Spinal cord (tissue), 10 donors: ENCODE data around the gene WDR12. TPM values are rescaled to one million over a fixed set of nuclear protein-coding genes. Genes with fewer than 3 reads are reported as not detected.
"Not testable (repeated sequence)": the region's sequence is repeated elsewhere in the genome, so short reads cannot be mapped to it uniquely, and the experiment has no call there.

Source experiments
- DNase-seq, 6 donors: peaks; one replicate each; pipeline versions ENCODE4 v3.0.0 to v3.0.0-alpha.2; 2013 to 2015; ENCODE audit warnings: low spot score in 6 of 6, low read depth in 4 of 6
- H3K27ac ChIP-seq: one replicate; pipeline ENCODE4 v1.5.1; 2013; ENCODE audit warnings: low read depth, low read length, control low read depth
- H3K27me3 ChIP-seq: one replicate; pipeline ENCODE4 v1.6.1; 2013; ENCODE audit warnings: low read length; ENCODE audit not compliant: control insufficient read depth, insufficient read depth
- H3K36me3 ChIP-seq: one replicate; pipeline ENCODE4 v1.6.1; 2013; ENCODE audit warnings: low read length; ENCODE audit not compliant: control insufficient read depth, insufficient read depth
- H3K4me1 ChIP-seq: one replicate; pipeline ENCODE4 v1.6.1; 2013; ENCODE audit warnings: low read length; ENCODE audit not compliant: control insufficient read depth, insufficient read depth
- H3K4me3 ChIP-seq: one replicate; pipeline ENCODE4 v1.5.1; 2013; ENCODE audit warnings: low read depth, low read length, control low read depth
- H3K9me3 ChIP-seq: one replicate; pipeline ENCODE4 v1.6.1; 2013; ENCODE audit warnings: low read length; ENCODE audit not compliant: control insufficient read depth, insufficient read depth
- WGBS: methylation state at CpG from one replicate; pipeline ENCODE4 v1.1.5; 2013; ENCODE audit warnings: missing lambda C conversion rate; ENCODE audit not compliant: insufficient coverage; 5-methylcytosine and 5-hydroxymethylcytosine counted together
- polyA plus RNA-seq, 2 donors: library from polyadenylated mRNA; unstranded; fragments of 120-200 nt; gene quantifications; one replicate each; pipeline ENCODE4 v1.2.1, GENCODE V29; 2013; ENCODE audit not compliant: insufficient read length in 2 of 2
- total RNA-seq, 2 donors: library from RNA; depleted of rRNA in 1 of 2; stranded (reverse); fragments of 120-200 nt in 1 of 2; fragments of >200 nt in 1 of 2; gene quantifications; one replicate each; pipeline versions ENCODE4 v1.2.3 to v1.2.4, GENCODE V29; 2013 to 2014
- donor health status: healthy.

WDR12 gene
- total and polyA plus RNA-seq, 4 donors: 30.1 to 66.7 (median 47.6) TPM

DNA sequence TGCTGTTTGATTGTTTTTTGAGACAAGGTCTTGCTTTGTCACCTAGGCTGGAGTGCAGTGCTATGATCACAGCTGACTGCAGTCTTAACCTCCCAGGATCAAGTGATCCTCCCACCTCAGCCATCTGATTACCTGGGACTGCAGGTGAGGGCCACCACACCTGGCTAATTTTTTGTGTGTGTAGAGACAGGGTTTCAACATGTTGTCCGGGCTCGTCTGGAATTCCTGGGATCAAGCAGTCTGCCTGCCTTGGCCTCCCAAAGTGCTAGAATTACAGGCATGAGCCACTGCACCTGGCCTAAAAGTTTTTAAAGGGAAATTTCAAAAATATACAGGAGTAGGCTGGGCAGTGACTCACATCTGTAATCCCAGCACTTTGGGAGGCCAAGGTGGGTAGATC, 23.0 kb upstream of the WDR12 start:
- DNase-seq: no peak
- H3K4me1 ChIP-seq: no peaks in the 10 kb centered on the region
- H3K9me3 ChIP-seq: no peaks in the 10 kb centered on the region
- 100% methylated on average over 2 of the region's 2 CpGs for WGBS
- H3K27ac ChIP-seq: no peak overlapping the region
- H3K4me3 ChIP-seq: no peak overlapping the region
- H3K36me3 ChIP-seq: peaks cover 24% of the 10 kb centered on the region
- H3K27me3 ChIP-seq: no peaks in the 10 kb centered on the region

DNA sequence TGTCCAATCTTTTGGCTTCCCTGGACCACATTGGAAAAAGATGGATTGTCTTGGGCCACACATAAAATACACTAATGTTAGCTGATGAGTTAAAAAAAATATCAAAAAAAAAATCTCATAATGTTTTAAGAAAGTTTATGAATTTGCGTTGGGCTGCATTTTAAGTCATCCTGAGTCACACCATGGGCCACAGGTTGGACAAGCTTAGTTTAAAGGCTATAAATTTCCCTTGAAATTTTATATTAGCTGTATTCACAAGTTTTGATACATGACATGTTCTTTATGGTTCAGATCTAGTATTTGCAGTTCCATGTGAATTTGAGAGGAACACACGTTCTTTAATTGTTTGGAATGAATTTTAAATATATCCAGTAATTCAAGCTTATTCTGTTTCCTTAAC, 22.5 kb upstream of the WDR12 start:
- Histone ChIP-seq H3K4me3 (no peak overlapping the region), H3K27me3 (no peaks in the 10 kb centered on the region), H3K4me1 (no peaks in the 10 kb centered on the region), H3K9me3 (no peaks in the 10 kb centered on the region), H3K27ac (no peak overlapping the region), H3K36me3 (peaks cover 24% of the 10 kb centered on the region)
- DNase-seq: no peak
- WGBS: no CpG with 5 or more reads among the region's 2 CpGs

DNA sequence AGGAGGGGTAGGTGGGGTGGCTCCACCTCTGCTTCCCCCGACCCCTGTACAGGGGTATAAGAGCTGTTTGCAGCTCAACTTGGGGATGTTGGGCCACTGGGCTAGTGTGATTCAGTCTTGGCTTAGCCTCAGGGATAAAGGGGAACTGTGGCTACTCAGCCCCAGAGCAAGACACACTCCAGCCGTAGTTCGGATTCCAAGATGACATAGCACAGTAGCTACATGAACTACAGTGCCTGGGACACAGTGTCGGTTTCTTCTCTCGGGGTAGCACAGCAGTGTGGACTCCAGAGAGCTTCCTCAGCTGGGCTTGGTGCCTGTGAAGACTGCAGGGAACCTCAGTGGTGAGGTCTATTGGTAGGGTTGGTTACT, 21.7 kb upstream of the WDR12 start:
- 92% methylated on average over 5 of the region's 5 CpGs for WGBS
- H3K4me1 ChIP-seq: no peaks in the 10 kb centered on the region
- no peak for DNase-seq
- H3K27me3 ChIP-seq: no peaks in the 10 kb centered on the region
- H3K36me3 ChIP-seq: peaks cover 27% of the 10 kb centered on the region
- no peak overlapping the region for H3K27ac ChIP-seq
- H3K9me3 ChIP-seq: no peaks in the 10 kb centered on the region
- H3K4me3 ChIP-seq: no peak overlapping the region

DNA sequence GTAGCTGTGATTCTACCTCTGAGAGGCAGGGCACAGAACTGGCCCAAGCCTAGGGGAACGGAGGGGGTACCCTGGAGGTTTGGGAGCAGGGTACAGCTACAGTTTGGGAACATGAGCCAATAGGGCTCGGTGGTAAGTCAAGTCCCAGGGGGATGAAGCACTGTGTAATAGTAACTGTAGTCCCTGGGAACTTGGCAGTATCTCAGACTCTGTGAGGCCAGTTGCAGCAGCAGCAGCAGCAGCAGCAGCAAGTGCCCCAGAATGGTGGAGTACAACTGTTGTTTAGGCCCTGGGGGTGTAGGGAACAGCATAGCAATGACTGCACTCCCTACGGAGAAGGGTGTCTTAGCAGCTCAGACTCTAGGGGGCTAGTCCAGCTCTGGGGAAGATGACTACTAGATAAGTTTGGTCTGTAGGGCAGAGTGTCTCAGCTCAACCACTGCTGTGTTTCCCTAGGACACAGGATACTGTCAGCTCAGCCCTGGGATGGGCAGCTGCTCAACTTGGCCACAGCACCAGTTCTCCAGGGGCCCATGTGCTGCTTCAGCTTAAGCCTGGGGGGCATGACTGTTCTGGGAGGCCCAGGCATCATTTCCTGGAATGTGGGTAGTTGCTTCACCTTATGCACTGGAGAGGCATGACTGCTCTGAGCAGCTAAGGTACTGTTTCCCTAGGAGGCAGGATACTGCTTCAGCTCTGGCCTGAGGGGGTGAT, 21.1 kb upstream of the WDR12 start:
- 94% methylated on average over 3 of the region's 3 CpGs for WGBS
- no peaks in the 10 kb centered on the region for H3K9me3 ChIP-seq
- no peaks in the 10 kb centered on the region for H3K27me3 ChIP-seq
- peaks cover 32% of the 10 kb centered on the region for H3K36me3 ChIP-seq
- H3K27ac ChIP-seq: no peak overlapping the region
- H3K4me1 ChIP-seq: no peaks in the 10 kb centered on the region
- DNase-seq: no peak
- no peak overlapping the region for H3K4me3 ChIP-seq

DNA sequence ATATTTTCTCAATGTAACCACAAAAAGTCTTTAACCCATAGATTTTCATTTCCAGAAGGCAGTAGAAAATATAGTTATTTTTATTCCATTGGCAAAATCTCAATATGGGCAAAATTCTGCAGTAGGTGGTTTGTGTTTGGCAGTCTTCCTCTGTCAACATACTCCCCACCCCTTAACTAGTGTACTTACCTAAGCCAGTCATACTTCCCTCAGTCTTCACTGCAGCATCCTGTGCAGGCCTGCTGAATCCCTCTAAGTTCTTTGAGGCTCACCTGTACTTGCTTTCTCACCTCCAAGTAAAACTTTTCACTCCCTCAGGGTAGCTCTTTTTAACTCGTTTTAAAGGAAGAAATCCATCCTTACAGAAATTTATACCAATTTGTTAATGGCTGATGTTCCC, 7.4 kb upstream of the WDR12 start:
- WGBS: no CpG with 5 or more reads among the region's 1 CpG
- Histone ChIP-seq H3K36me3 (peaks cover 13% of the 10 kb centered on the region), H3K4me3 (no peak overlapping the region), H3K27ac (no peak overlapping the region), H3K4me1 (no peaks in the 10 kb centered on the region), H3K9me3 (no peaks in the 10 kb centered on the region), H3K27me3 (no peaks in the 10 kb centered on the region)
- DNase-seq: no peak

DNA sequence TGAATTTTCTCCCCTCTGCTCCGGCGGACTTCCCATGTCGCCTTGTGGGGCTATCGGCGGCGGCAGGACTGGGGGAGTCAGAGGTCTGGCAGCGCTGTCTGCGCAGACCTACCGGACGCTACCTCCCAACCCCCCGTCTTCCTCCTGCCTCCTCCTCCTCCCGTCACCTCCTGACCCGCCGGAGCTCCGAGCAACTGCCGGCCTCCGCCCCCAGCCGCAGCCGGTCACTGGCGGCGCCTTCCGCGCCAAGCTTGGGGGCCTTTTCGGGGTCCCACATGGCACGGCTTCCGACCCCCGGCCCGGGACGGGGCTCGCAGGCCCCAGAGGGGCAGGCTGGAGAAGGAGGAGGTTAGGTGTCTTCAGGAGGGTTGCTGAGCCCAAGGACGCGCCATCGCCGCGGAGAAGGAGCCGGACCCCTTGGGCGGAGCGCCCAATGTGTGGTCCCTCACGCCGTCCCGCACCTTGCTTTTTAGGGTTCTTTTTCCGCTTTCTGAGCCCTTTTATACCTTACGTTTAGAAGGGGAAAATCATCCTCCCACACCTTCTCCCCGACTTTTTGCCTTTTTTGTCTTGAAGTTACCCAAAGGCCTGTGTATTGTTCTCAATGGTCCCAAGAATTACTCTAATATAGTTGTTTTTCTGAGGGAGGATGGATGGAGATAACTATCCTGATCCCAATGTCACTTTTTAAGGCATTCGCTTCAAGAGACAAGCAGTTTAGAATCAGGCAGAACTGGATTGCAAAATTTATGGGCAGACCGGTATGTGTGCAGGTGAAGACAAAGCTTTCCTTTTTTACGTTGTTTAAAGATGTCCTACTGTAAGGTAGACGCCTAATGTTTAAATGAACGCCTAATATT, 1.1 kb upstream of the WDR12 start:
- H3K4me1 ChIP-seq, H3K36me3 ChIP-seq, H3K9me3 ChIP-seq, H3K27me3 ChIP-seq: not testable (repeated sequence)
- Histone ChIP-seq H3K4me3 (peak overlapping the region; percentile 98), H3K27ac (peak overlapping the region; percentile 97)
- 0% methylated on average over 1 of the region's 49 CpGs for WGBS
- DNase-seq: peak in 3 of 6 donors; percentile 17 to 48 (median 39)

DNA sequence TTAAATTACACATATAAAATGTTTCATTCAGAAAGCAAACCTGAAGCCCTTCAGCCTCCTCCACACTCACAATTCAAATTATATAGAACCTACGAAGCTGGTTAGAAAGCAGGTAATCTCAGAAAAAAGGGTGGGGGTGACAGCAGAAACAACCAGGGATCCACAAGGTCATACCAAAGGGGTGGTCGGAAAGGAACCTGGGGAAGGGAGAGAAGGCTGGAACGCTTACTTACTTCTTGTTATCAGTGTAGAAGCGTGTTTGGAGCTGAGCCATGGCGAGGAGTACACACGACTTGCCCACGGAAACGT, 316 bp downstream of the WDR12 start:
- Histone ChIP-seq H3K27me3 (no peaks in the 10 kb centered on the region), H3K4me3 (peak overlapping the region; percentile 98), H3K27ac (peak overlapping the region; percentile 97), H3K9me3 (no peaks in the 10 kb centered on the region), H3K4me1 (peaks cover 4% of the 10 kb centered on the region), H3K36me3 (no peaks in the 10 kb centered on the region)
- WGBS: 0% methylated on average over 7 of the region's 8 CpGs
- no peak for DNase-seq

DNA sequence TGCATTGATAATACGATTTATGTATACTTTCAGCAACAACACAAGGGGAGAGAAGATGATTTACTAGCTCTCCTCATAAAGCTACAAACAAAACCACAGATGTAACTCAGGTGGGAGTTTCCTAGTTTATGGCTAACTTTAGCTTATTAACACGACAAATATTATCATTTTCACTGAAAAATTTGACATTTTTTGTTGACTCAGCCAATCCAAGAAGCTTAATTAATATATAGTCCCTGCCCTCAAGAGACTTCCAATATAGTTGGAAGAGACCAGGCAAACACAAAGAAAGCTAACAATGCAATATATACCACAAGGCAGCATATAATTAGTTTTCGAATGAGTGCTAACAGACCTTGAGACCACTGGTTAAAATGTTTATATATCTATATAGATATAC, 775 bp downstream of the WDR12 start:
- WGBS: 29% methylated on average over 1 of the region's 3 CpGs
- Histone ChIP-seq H3K9me3 (no peaks in the 10 kb centered on the region), H3K27me3 (no peaks in the 10 kb centered on the region), H3K4me1 (peaks cover 4% of the 10 kb centered on the region), H3K4me3 (peak overlapping the region; percentile 98), H3K36me3 (no peaks in the 10 kb centered on the region), H3K27ac (no peak overlapping the region)
- no peak for DNase-seq

DNA sequence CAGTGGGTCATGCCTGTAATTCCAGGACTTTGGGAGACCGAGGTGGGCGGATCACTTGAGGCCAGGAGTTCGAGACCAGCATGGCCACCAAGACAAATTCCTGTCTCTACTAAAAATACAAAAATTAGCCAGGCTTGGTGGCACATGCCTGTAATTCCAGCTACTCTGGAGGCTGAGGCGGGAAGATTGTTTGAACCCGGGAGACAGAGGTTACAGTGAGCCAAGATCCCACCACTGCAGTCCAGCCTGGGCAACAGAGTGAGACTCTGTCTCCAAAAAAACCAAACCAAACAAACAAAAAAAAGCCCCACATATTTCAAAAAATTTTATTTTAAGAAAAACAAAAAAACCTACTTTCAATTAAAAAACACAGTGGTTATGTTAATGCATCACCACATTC, 1.2 kb downstream of the WDR12 start:
- H3K9me3 ChIP-seq, H3K4me1 ChIP-seq, H3K27ac ChIP-seq, H3K36me3 ChIP-seq, H3K27me3 ChIP-seq, DNase-seq: not testable (repeated sequence)
- peak overlapping the region; percentile 98 for H3K4me3 ChIP-seq
- WGBS: no CpG with 5 or more reads among the region's 5 CpGs
